K562 (cell line): ENCODE measurements around the gene PYROXD2. TPM values are rescaled to one million over a fixed set of nuclear protein-coding genes. Genes with fewer than 3 reads are reported as not detected.

Source experiments
- ARID3A ChIP-seq: IDR thresholded peaks from 2 replicates; pipeline ENCODE4 v1.6.1; 2012; ENCODE audit warnings: low read depth, low read length, improper control_type of control experiment, borderline replicate concordance
- SRSF7 ChIP-seq: fragments of 200-400 bp; formaldehyde crosslinking; optimal IDR thresholded peaks from 2 replicates; pipeline ENCODE3; 2017; ENCODE audit warnings: mild to moderate bottlenecking, low read depth, low read length
- TRIM28 ChIP-seq: fragments of 450-650 bp; IDR thresholded peaks from 2 replicates; pipeline ENCODE4 v1.6.1; 2017
- U2AF1 ChIP-seq: fragments of 200-400 bp; formaldehyde crosslinking; optimal IDR thresholded peaks from 2 replicates; pipeline ENCODE3; 2017; ENCODE audit warnings: mild to moderate bottlenecking, low read depth, low read length, moderate library complexity
- ZBTB7A ChIP-seq: IDR thresholded peaks from 2 replicates; pipeline ENCODE4 v1.6.1; 2011; ENCODE audit warnings: low read depth, mild to moderate bottlenecking, low read length, moderate library complexity, borderline replicate concordance; ENCODE audit not compliant: control insufficient read depth
- ZNF24 ChIP-seq: fragments of 450-650 bp; IDR thresholded peaks from 2 replicates; pipeline ENCODE4 v1.6.1; 2016
- polyA plus RNA-seq, 8 experiments: library from polyadenylated mRNA; depleted of rRNA in 4 of 8; stranded (reverse) in 5 of 8; unstranded in 3 of 8; fragments of >200 nt; fragmentation: Nextera tagmentation in 2 of 8; fragmentation: Illumina TruSeq in 1 of 8; extraction: Ambion mirVana in 2 of 8; extraction: Trizol in 1 of 8; gene quantifications; 2 replicates each; pipeline versions ENCODE4 v1.2.1 to v1.2.3, GENCODE V29; 2011 to 2014; ENCODE audit warnings: inconsistent platforms in 1 of 8, missing spikeins in 1 of 8
- total RNA-seq, 7 experiments: library from RNA; depleted of rRNA in 6 of 7; stranded (reverse); fragments of >200 nt in 6 of 7; fragmentation: Illumina TruSeq in 2 of 7; extraction: Trizol in 2 of 7; gene quantifications; 2 replicates each; pipeline versions ENCODE4 v1.2.1 to v1.2.3, GENCODE V29; 2011 to 2021; ENCODE audit warnings: low replicate concordance in 1 of 7
- TF ChIP-seq, protein P1 (sequence below): fragments of 450-650 bp; IDR thresholded peaks from 2 replicates; pipeline ENCODE4 v1.6.1; 2014; ENCODE audit warnings: low read depth, mild to moderate bottlenecking, moderate library complexity, borderline replicate concordance
- TF ChIP-seq, protein P2 (sequence below): fragments of 200-600 bp; sonication (generic); IDR thresholded peaks from one replicate; pipeline ENCODE4 v1.6.1; 2012; ENCODE audit warnings: mild to moderate bottlenecking, low read depth, low read length, inconsistent platforms

The PYROXD2 gene
- total and polyA plus RNA-seq, 9 of the 15 experiments (the other 6 are each of a cell fraction or from before 2014, with no cell fraction given) = 0.14 to 1.4 (median 0.58) TPM

DNA sequence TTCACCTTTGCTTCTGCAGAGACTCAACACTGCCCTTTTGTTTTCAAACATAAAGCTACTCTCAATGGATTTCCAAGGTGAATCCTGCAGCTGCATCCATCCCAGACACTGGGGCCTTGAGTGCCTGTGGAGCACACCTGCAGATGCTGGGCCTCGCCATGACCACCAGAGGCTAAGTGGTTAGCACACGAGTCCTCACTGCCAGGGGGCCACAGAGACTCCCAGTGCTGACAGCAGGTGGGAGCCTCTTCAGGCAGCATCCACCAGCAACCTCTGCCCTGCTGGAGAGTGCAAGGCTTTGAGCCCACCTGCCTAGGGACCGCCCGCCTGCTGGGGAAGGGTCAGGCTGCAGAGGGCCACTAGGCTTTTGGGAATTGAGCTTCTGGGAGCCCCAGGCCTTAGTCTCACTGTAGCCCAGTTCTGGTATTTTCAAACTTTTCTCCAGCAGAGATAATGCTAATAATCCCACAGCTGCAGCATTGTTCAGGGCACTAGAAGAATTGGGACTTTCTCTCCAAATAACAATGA, 41.1 kb upstream of the PYROXD2 start (continued):
- TF ChIP-seq, protein P1, sequence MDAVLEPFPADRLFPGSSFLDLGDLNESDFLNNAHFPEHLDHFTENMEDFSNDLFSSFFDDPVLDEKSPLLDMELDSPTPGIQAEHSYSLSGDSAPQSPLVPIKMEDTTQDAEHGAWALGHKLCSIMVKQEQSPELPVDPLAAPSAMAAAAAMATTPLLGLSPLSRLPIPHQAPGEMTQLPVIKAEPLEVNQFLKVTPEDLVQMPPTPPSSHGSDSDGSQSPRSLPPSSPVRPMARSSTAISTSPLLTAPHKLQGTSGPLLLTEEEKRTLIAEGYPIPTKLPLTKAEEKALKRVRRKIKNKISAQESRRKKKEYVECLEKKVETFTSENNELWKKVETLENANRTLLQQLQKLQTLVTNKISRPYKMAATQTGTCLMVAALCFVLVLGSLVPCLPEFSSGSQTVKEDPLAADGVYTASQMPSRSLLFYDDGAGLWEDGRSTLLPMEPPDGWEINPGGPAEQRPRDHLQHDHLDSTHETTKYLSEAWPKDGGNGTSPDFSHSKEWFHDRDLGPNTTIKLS = no peak
- TF ChIP-seq SRSF7 (no peak), ZBTB7A (no peak), ARID3A (no peak), TRIM28 (no peak), U2AF1 (no peak), ZNF24 (no peak)
- TF ChIP-seq, protein P2, sequence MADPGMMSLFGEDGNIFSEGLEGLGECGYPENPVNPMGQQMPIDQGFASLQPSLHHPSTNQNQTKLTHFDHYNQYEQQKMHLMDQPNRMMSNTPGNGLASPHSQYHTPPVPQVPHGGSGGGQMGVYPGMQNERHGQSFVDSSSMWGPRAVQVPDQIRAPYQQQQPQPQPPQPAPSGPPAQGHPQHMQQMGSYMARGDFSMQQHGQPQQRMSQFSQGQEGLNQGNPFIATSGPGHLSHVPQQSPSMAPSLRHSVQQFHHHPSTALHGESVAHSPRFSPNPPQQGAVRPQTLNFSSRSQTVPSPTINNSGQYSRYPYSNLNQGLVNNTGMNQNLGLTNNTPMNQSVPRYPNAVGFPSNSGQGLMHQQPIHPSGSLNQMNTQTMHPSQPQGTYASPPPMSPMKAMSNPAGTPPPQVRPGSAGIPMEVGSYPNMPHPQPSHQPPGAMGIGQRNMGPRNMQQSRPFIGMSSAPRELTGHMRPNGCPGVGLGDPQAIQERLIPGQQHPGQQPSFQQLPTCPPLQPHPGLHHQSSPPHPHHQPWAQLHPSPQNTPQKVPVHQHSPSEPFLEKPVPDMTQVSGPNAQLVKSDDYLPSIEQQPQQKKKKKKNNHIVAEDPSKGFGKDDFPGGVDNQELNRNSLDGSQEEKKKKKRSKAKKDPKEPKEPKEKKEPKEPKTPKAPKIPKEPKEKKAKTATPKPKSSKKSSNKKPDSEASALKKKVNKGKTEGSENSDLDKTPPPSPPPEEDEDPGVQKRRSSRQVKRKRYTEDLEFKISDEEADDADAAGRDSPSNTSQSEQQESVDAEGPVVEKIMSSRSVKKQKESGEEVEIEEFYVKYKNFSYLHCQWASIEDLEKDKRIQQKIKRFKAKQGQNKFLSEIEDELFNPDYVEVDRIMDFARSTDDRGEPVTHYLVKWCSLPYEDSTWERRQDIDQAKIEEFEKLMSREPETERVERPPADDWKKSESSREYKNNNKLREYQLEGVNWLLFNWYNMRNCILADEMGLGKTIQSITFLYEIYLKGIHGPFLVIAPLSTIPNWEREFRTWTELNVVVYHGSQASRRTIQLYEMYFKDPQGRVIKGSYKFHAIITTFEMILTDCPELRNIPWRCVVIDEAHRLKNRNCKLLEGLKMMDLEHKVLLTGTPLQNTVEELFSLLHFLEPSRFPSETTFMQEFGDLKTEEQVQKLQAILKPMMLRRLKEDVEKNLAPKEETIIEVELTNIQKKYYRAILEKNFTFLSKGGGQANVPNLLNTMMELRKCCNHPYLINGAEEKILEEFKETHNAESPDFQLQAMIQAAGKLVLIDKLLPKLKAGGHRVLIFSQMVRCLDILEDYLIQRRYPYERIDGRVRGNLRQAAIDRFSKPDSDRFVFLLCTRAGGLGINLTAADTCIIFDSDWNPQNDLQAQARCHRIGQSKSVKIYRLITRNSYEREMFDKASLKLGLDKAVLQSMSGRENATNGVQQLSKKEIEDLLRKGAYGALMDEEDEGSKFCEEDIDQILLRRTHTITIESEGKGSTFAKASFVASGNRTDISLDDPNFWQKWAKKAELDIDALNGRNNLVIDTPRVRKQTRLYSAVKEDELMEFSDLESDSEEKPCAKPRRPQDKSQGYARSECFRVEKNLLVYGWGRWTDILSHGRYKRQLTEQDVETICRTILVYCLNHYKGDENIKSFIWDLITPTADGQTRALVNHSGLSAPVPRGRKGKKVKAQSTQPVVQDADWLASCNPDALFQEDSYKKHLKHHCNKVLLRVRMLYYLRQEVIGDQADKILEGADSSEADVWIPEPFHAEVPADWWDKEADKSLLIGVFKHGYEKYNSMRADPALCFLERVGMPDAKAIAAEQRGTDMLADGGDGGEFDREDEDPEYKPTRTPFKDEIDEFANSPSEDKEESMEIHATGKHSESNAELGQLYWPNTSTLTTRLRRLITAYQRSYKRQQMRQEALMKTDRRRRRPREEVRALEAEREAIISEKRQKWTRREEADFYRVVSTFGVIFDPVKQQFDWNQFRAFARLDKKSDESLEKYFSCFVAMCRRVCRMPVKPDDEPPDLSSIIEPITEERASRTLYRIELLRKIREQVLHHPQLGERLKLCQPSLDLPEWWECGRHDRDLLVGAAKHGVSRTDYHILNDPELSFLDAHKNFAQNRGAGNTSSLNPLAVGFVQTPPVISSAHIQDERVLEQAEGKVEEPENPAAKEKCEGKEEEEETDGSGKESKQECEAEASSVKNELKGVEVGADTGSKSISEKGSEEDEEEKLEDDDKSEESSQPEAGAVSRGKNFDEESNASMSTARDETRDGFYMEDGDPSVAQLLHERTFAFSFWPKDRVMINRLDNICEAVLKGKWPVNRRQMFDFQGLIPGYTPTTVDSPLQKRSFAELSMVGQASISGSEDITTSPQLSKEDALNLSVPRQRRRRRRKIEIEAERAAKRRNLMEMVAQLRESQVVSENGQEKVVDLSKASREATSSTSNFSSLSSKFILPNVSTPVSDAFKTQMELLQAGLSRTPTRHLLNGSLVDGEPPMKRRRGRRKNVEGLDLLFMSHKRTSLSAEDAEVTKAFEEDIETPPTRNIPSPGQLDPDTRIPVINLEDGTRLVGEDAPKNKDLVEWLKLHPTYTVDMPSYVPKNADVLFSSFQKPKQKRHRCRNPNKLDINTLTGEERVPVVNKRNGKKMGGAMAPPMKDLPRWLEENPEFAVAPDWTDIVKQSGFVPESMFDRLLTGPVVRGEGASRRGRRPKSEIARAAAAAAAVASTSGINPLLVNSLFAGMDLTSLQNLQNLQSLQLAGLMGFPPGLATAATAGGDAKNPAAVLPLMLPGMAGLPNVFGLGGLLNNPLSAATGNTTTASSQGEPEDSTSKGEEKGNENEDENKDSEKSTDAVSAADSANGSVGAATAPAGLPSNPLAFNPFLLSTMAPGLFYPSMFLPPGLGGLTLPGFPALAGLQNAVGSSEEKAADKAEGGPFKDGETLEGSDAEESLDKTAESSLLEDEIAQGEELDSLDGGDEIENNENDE = no peak
